ENCODE results near the gene RAB3D.
A peak's percentile ranks its signal among the peaks of the same experiment; 100 is the strongest.
"Not testable (repeated sequence)": the region's sequence is repeated elsewhere in the genome, so short reads cannot be mapped to it uniquely, and the experiment has no call there.

RAB3D gene

DNA sequence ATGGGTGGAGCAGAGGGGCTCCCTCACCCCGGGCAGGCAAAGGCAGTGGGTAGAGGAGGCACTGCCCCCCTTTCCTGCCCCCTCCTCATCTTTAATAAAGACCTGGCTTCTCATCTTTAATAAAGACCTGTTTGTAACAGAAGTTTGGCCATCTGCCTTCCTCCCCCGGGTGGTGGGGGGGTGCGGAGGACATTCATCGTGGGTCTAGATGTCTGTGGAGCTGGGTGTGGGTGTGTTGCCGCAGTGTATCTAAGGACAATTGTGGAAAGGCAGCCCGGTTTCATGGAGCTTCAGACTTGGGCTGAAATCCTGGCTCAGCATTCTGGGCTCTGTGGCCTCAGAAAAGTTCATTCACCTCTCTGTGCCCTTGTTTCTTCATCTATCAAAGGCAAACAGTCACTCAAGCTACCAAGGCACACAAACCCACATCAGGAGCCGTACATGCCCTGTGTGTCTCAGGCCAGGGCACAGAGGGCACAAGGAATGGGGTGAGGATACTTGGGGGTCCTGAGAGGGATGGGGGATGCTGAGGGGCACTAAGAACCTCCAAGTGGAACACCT lies 26.2 kb upstream of the RAB3D start:
- DNase-seq: no peak

DNA sequence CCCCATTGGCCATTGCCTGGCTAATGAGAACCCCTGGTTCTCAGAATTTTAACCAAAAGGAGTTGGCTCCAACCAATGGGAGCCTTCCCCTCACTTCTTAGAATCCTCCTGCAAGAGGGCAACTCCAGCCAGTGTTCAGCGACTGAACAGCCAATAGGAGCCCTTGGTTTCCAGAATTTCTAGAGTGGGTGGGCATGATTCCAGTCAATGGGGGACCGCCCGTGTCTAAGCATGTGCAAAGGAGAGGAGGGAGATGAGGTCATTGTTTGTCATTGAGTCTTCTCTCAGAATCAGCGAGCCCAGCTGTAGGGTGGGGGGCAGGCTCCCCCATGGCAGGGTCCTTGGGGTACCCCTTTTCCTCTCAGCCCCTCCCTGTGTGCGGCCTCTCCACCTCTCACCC lies 25.5 kb upstream of the RAB3D start:
- no peak for DNase-seq

DNA sequence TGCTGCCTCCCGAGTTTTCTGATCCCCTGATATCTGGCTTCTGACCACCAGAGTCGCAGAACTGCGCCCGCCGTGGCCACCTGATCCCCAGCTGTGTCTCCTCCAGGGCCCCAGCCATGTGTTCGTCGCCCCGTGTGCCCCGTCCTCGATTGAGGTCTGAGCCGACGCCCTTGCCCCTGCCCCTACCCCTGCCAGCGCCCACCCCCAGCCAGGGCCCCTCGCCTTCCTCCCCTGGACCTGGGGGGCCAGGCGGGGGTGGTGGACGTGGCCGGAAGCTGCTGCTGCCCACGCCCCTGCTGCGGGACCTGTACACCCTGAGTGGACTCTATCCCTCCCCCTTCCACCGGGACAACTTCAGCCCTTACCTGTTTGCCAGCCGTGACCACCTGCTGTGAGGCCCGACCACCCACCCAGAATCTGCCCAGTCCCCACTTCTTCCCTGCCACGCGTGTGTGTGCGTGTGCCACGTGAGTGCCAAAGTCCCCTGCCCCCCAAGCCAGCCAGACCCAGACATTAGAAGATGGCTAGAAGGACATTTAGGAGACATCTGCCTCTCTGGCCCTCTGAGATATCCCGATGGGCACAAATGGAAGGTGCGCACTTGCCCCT lies 24.9 kb upstream of the RAB3D start:
- no peak for DNase-seq

DNA sequence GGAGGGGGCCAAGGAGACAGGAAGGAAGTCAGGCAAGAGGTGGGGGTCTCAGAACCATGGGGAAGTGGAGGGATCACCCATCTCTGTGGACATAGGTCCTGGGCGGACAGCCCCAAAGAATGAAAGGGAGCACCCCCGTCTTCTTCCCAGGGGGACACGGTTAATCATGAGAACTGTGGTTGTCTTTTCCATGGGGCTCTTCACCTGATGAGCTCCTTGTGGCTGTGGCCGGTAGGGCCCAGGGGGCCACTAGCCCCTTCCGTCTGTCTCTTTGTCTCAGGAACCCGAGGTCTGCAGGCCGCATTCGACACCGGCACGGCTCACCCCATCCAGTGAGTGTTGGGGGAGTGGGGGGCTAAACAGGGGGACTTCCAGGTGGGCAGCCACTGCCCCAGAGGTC lies 24.4 kb upstream of the RAB3D start:
- no peak for DNase-seq

DNA sequence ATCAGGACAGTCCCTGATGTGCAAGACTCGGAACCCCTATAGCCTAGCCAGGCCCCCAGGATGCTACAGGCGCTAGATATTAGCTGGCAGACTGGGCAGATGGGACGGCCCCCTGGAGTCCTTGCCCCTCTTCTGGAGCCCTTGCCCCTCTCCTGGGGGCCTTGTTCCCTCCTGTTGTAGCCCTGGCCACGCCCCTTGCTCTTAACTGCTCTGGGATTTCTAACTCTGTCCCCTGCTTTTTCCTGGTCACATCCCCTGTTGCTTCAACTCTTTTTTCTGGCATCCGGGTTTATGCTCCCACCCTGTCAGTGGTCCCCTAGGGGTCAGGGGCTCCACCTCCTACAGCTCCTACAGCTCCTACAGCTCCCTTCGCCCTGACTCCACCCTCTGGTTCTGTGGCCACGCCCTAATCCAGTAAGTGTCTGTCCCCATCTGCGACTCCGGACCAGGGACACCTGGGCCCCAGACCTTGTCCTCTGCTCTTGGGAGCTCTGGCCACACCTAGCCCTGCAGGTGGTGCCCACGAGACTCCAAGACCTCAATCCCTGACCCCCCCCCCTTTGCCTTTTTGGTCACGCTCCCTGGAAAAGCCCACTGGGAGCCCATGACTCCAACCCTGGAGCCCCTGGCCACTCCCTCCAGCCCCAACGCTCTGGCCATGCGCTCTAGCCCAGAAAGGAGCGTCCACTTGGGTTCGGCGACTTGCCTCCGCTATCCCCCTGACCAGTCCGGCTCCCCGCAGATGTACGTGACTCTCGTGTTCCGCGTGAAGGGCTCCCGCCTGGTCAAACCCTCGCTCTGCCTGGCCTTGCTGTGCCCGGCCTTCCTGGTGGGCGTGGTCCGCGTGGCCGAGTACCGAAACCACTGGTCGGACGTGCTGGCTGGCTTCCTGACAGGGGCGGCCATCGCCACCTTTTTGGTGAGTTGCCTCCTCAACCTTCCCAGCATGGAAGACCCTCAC lies 22.6 kb upstream of the RAB3D start:
- DNase-seq: no peak

DNA sequence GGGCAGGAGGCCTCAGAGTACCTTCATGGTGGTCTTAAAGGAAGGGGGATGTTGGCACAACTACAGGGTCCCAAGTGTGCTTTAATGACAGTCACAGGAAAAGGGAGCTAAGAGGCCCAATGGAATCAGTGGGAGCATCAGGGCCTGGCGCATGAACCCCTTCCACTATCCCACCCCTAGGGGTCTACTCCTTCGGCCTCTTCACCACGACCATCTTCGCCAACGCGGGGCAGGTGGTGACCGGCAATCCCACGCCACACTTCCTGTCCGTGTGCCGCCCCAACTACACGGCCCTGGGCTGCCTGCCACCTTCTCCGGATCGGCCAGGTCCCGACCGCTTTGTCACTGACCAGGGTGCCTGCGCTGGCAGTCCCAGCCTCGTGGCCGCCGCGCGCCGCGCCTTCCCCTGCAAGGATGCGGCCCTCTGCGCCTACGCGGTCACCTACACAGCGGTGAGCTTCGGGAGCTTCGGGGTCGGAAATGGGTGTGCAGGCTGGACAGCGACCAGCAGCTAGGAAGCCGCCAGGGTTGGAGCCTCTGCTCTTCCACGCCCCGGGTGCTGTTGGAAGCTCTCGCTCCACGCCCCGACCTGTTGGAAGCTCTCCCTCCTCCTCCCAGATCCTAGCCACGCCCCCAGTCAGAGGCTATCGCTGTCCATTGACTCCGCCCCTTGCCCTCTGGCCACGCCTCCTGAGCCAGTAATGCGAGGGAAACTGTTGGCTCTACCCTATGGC lies 21.7 kb upstream of the RAB3D start:
- DNase-seq: no peak

DNA sequence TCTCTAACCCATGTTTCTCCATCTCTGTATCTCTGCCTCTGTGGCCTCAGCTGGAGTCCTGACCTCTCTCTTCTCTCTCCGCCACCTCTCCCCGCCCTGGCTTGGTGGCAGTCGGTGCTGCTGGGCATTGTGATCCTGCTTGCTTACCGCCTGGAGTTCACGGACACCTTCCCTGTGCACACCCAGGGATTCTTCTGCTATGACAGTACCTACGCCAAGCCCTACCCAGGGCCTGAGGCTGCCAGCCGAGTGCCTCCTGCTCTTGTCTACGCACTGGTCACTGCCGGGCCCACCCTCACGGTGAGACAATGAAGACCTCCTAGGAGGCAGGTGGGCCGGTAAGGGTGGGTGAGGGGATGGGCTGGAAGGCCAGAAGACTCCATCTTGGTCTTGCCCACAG lies 20.0 kb upstream of the RAB3D start:
- no peak for DNase-seq

DNA sequence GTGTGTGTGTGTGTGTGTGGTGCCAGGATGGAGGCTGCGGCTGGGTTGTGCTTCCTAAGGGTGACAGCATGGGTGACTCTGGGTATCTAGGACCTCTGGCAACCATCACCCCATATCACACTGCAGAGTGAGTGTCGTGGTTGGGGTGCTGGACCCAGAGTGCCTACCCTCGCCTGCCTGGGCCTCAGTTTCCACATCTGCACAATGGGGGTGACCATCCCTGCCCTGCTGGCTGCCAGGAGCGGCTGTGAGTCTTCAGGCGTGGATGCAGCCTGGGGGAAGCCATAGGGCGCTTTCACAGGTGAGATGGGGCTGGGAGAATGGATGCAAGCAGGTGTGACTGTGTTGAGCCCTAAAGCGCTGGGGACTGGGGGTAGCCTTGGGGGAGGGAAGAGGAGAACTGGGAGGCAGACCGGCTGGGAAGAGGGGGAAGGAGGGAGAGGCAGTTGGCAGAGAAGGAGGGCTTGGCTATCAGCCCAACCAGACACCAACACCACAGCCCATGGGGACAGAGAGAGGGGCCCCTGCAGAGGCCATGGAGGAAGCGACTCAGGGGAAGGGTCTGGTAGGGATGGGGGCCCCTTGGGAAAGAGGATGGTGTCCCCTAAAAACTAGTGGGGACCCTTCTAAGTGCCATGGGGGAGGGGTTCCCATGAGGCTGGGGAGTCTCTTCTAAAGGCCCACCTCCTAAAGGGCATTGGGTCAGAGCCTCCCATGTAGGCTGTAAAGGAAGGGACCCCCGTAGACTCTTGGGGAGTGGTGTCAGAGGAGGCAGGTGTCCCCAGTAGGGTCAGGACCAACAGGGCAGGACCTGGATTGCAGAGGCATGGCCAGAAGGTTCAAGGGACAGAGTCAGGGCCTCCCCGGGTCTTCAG lies 17.5 kb upstream of the RAB3D start:
- no peak for DNase-seq

DNA sequence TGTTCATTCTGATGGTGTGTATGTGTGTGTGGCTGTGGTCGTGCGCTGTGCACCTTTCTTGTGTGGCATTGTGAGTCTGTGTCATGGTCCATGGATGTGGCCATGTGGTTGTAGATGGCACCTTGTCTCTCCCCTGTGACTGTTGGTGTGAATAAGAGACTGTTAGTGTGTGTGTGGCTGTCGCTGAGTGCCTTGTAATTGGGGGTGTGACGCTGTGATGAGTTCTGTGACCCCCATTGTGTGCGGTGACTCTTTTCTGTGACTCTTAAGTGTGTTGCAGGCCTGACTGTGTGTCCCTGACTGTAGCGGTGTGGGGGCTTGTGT lies 16.6 kb upstream of the RAB3D start:
- no peak for DNase-seq

DNA sequence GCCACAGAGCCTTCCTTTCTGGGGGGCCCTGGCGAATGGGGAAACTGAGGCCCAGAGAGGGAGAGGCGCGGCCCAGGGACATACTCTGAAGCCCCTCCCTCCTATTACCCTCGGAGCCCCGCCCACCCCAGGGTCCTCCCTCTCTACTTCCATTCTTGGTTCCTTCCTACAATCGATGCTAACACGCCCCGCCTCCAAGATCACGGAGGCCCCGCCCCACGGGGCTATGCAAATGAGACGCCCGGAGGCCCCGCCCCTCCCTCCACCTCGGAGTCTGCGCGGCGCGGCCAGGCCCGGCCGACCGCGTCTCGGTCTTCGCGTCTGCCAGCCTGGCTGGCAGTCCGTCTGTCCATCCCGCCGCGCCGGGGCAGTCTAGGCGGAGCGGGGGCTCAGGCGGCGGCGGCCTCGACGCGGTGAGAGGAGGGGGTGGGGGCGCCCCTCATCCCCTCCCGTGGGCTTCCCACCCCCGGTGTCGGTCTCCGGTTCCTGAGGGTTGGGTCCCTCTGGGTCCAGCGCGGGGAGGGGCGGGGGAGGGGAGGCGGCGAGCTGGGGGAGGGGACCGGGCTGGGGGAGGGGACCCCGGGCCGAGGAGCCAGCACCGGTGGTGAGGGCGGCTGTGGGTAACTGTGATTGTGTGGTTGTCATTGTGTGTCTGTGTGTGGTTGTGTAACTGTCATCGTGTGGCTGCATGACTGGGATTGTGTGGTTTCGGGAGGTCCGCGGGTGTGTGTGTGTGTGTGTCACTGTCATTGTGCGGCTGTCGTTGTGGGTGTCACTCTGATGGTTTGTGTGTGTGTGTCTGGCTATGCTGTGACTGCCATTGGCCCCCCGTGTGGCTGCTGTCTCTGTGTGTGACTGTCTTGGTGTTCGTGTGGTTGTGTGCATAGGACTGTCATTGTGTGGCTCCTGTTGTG lies 16.0 kb upstream of the RAB3D start, which contains the start of gene PLPPR2:
PLPPR2 (plus strand) TSS at position 273 of the 914 bp plus-strand sequence. CDS start 2,242 bp downstream, outside the sequence.
- DNase-seq: no peak

DNA sequence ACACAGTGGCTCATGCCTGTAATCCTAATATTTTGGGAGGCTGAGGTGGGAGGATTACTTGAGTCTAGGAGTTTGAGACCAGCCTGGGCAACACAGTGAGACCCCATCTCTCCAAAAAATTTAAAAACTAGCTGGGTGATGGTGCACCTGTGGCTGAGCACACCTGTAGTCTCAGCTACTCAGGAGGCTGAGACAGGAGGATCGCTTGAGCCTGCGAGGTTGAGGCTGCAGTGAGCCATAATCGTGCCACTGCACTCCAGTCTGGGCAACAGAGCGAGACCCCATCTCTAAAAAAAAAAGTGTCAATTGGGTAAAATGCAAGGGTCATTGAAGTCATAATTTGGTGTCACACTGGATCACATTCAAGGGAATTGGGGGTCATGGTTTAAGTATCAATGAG lies 14.6 kb upstream of the RAB3D start:
- not testable (repeated sequence) for DNase-seq

DNA sequence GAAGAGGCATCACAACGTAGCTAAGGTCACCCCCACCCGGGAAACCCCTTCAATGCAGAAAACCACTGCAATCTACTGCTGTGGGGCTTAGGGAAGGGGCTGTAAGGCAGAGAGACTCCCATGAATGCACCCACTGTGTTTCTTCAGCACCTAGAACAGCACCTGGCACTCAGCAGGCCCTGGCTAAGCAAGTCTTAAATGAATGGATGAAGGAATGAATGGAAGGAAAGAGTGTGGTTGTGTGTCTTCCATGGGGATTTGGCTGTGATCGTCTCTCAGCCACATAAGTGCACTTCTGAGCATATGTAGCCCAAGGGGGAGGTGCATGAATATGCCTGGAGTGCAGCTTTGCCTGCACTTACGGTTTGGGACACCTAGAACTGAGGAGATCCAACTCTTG lies 9.7 kb upstream of the RAB3D start:
- DNase-seq: no peak

DNA sequence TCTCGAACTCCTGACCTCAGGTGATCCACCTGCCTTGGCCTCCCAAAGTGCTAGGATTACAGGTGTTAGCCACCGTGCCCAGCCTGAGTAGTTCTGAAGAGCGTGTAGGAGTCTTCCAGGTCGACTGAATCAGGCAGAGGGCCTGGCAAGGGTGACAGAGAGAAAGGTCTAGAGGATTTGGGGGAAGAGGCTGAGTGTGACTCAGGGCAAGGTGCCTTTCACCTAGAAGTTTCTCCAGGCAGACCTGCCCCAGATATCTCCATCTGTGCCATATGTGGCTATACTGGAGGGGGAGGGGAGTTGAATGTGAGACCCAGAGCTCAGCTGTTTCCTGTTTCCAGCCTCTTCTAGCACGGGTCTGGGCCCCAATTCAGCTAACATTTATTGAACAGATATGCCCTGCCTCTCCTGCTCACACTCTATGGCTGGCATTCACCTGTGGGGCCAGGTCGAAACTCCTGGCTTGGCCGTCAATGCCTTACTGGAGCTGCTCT lies 8.1 kb upstream of the RAB3D start:
- no peak for DNase-seq

DNA sequence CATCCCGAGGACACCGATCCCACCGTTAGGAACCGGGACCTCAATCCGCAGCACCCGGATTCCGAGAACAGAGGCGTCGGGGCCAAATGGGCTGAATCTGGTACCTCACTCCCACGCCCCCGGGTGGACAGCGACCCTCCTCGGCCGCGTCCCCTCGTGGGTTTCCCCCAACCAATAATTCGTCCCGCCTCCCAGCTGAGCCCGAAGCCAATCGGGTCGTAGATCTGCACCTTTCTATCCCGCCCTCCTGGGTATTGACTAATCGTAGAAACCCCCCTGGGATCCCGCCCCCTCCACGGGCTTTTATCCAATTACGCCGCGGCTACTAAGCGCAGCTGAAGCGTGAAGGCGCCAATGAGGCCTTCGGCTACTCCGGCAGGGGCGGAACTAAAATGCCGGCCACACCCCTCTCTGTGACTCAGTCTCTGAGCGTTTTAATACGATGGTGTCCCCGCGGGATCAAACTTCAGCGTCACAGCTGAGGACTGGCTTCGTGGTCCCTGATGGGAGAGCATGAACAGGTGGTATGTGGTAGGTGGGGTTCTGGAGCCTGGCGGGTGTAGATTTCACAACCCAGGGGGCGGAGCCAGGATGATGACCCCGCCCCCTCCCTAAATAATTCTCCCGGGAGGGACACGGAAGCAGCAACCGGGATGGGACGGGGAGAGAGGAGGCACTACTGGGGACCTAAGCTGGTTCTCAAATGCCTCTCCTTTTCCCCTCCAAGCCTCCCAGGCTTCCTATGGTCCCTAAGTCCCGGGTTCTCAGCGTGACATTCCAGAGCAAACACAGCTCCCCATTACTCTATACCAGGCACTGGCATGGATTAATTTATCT lies 6.9 kb upstream of the RAB3D start, which contains the start of the genes CCDC159 and TMEM205:
CCDC159 (plus strand) TSS at position 416 of the 837 bp plus-strand sequence; CDS start at position 504, 88 bp downstream.
TMEM205 (minus strand) TSS at position 165 of the 837 bp plus-strand sequence. CDS start 649 bp downstream, outside the sequence.
- peak; percentile 98 for DNase-seq

DNA sequence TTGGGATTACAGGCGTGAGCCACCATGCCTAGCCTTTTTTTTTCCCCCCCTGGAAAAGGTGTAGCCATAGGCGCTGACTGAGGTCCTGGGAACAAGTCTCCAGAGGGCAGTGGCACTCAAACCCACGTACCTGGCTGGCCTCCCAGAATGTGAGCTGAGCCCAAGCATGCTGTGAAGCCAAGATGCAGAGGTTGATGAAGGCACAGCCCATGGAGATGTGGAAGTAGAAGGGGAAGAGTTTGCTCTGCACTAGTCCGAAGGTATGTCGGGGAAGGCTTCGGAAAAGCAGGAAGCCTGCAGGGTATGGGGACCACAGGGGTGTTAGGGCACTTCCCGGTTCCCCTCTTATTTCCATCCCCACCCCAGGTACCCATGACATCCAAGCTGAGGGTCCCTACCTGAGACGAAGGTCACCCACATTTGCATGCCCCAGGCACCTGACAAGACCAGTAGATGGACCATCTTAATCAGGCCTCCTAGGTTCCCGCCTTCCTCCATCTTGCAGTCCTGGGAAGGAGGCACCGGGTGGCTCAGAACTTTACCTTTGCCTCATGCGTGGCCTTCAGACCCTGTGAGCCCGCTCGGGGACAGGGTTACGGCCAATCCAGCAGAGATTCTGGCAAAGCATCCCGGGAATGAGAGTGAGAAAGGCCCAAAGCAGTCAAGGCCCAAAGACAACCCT lies 5.8 kb upstream of the RAB3D start:
- DNase-seq: no peak

DNA sequence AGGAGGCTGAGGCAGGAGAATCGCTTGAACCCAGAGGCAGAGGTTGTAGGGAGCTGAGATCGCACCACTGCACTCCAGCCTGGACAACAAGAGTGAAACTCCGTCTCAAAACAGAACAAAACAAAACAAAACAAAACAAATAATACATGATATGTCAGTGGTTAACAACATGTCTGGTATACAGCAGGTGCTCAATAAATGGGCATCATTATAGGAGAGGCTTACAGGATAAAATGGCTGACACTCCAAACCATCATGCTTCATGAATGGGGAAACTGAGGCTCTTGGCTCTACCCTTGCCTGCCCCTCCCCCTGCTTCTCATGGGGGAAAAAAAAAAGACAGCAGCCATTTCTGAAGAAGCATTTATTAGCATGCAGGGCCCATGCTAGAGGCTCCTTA lies 3.0 kb upstream of the RAB3D start:
- no peak for DNase-seq

DNA sequence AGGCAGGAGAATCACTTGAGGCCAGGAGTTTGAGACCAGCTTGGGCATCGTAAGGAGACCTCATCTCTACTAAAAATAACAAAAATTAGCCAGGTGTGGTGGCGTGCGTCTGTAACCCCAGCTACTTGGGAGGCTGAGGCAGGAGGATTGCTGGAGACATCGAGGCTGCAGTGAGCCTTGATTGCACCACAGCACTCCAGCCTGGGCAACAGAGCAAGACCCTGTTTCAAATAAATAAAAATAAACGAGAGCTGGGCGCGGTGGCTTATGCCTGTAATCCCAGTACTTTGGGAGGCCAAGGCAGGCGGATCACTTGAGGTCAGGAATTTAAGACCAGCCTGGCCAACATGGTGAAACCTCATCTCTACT lies 626 bp upstream of the RAB3D start:
- not testable (repeated sequence) for DNase-seq

DNA sequence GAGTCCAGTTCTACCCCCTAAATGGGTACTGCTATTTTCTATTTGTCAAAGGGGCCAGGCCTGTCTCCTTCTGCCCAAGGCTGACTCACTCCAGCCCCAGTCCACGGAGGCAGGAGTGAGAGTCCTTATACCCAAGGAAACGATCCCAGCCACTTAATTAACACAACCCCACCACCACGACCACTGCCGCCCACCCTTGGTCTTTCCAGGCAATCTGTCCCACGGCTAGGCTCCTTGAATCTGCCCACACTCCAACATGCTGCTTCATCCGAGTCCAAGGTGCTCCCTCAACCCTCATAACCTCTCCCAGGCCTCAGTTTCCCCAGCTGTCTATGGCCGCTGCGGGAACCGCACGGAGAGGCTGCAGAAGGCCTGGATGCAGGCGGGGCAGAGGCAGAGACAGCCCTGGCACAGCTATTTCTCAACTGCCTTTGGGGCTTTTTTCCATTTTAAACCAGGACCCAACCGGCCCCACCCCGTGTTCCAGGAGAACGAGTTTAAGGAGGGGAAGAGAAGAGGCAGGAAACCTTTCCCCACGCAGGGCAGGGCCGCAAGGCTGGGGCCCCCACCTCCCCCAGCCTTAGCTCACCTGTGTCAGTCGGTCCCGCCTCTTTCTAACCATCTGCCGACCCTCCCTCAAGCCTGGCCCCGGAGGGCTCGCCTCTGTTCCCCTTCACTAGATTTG lies 746 bp downstream of the RAB3D start:
- no peak for DNase-seq

DNA sequence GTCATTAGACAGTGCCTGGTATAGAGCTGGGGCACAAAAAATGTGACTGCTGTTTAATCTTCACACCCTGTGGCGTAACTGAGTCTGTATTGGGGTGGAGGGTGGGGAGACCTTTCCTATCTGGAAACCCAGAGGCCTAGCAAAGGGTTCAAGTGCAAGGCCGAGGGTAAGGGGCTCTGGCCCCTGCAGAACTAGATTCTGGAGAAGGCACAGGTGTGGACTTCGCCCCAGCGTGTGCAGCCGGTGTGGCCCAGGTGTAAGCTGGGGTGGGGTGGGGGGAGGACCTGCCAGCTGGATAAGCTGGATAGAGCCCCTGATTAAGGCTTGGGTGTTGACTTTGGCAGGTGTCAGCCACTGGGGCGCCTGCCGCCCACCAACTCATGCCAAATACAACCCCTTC lies 1.3 kb downstream of the RAB3D start:
- no peak for DNase-seq

Measured in NK-92 treated with Interleukin-12 subunit alpha and Interleukin-12 subunit beta, amount 100 ng/mL, for 24 hours (cell line).